Head of caudate nucleus (tissue), 42 donors: ENCODE results near the gene DLG2.

ENCODE experiments used
- DNase-seq, 42 donors: peaks; one replicate each; pipeline versions ENCODE4 v3.0.0 to v3.0.0-alpha.2; 2020 to 2021; ENCODE audit warnings: mixed read lengths in 7 of 42
- intact Hi-C: fragments of 100-400 bp; cut with DNase I; formaldehyde crosslinking; loops from one replicate; pipeline ENCODE4 v1.15.0; 2022

DLG2 gene

GRCh38 chr11:84227970-84228665 lies 1399.0 kb downstream of the DLG2 start:
- no peak for DNase-seq
- intact Hi-C loops, result no loop called here

- intact Hi-C loops, result no loop called here
- DNase-seq, result no peak
Measured at GRCh38 chr11:84224042-84224441, 1403.1 kb downstream of the DLG2 start.

DNA sequence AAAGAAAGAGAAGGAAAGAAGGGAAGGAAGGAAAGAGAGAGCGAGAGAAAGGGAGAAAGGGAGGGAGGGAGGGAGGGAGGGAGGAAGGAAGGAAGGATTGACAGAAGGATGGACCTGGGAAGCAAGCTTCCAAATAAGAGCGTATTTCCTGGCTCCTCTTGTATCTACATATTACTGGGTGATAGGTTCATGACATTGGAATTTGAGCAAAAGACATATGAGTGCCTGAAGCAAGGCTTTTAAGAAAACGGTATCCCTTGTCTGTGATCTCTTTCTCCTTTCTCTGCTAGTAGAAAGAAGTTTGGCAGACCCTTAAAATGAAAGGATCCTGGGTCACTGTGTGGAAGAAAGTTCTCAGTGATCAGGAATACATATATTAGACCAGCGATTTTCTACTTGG lies 1408.8 kb downstream of the DLG2 start:
- intact Hi-C loops, result no loop called here
- DNase-seq, result no peak

GRCh38 chr11:84215672-84216071 lies 1411.5 kb downstream of the DLG2 start:
- no peak for DNase-seq
- intact Hi-C loops, result no loop called here

- DNase-seq, result no peak
- intact Hi-C loops, result no loop called here
Measured at GRCh38 chr11:84214557-84214956, 1412.6 kb downstream of the DLG2 start.

GRCh38 chr11:84212468-84213390 lies 1414.4 kb downstream of the DLG2 start:
- DNase-seq, result peak in 20 of 42 donors; percentile 4 to 58 (median 14)
- intact Hi-C loops, result no loop called here

DNA sequence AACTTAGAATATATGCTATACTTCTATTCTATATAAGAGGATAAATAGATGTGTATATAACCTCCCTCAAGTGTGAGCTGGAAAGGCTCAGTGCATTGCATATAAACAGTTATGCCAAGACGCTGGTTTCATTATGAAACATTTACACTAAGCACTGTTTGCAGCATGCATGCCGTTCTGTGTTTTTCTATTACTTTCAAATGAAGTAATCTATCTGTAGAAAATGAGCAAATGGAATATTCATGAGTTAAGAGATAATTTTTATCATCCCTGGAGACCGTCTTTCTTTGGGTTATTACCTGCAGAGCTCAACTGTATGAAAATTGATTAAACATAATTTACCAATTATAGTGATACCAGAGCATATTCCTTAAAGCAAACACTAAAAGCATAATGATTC lies 1415.2 kb downstream of the DLG2 start:
- intact Hi-C loops, result no loop called here
- peak in 1 of 42 donors; percentile 5 for DNase-seq

- no peak for DNase-seq
- intact Hi-C loops, result no loop called here
Measured at GRCh38 chr11:84194696-84195095, 1432.4 kb downstream of the DLG2 start.

DNA sequence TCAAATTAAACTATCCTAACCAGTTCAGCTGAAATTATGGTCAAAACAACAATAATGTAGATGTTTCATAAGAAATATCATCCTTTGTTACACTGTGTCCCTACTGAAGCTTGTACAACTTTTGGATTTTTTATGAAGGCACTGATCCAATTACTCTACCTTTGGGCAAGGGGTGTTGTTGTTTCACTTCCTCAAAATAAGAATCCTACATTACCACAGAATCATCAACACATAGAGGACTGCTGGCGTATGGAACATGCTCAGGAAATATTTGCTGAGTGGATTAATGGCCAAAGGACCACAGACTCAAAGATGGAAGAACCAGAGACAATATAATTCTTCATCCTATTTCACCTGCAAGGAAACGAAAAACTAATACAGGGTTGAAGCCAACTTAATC lies 1433.4 kb downstream of the DLG2 start:
- intact Hi-C loops, result no loop called here
- DNase-seq, result no peak

DNA sequence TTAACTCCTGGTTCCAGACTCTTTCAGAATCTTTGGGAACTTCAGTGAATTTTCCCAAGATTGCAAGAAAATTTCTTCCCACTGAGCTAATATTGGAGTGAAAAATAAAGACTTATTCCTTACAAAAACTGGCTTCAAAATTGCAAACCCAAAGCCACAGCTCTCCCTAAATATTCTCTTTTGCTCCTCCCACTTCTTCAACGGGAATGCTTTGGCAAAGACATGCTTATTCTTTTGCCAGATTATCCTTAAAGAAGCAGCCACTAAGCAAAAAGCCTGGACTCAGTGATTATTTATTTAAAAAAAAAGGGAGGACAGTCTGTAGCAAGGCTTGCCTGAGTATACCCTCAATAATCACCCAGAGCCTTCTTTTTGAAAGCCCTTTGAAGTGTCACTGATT lies 1438.6 kb downstream of the DLG2 start:
- no peak for DNase-seq
- intact Hi-C loops, result no loop called here

DNA sequence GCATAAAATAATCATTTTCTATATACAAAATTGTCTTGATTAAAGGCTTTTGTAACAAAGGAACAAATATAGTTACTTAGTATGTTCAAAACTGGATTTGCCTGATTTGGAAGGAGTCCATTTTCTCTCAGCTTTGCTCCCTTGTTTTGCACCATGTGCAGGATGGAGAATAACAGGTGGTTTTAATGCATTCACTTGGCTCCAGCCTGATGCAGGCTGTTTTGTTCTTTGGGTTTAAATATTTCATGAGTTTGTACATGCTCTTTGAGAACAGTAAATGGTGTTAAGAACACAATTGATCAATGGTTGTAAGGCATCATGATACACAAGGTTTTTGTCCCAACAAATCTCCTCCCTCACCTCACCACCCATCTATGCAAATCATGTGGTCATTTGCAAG lies 1454.1 kb downstream of the DLG2 start:
- DNase-seq, result no peak
- intact Hi-C loops, result no loop called here

GRCh38 chr11:84165139-84165538 lies 1462.0 kb downstream of the DLG2 start:
- intact Hi-C loops, result no loop called here
- DNase-seq, result no peak

DNA sequence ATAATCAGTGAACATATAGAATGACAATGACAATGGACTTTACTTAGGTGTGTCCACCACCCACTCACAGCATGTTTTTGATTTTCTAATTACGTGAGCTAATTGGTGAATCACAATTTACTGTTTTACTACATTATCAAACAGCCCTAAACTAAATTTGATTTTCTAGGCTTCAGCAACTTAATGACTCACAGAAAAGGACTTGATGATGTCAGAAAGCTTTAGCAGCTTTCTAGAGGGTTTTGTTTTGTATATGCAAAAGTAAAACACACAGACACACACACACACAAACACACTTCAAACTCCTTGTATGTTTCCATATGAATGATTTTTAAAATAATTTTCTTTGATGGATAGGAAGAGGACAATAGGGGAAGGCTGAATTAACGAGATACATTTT lies 1462.4 kb downstream of the DLG2 start:
- intact Hi-C loops, result no loop called here
- no peak for DNase-seq

DNA sequence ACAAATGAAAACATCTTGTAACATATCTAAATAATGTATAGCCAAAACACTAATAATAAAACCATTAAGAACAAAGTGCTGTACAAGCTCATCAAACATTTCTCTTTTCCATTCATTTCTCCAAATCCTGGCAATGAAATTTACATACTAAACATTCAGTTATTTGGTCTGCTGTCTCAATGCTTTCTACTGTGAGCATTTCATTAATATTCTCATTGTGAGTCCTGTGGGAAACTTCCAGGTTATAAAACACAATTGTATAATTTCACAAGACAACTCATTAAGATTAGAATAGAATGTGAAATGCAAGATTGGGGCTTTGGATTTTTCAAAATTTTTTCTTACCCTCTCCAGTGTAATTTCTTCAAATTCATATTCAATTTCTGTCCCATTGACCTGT lies 1464.0 kb downstream of the DLG2 start:
- intact Hi-C loops, result no loop called here
- DNase-seq, result no peak

DNA sequence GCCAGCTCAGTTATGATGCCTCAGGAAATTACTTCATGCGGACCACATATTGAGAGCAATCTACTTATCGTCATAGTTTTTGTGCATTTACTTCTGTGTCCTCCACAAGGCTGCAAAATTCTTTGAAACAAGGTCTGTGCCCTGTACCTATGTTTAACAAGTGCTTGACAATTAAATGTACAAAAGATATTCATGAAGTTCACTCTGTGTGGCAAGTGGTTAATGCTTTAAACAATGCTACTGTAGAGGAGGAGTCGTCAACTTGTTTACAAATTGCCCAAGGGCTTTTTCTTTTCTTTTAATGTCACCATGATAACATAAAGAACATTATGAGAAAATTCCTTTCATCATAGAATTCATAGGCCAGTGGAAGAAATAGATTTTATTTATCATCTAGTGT lies 1469.5 kb downstream of the DLG2 start:
- no peak for DNase-seq
- intact Hi-C loops, result no loop called here

GRCh38 chr11:84146826-84147225 lies 1480.3 kb downstream of the DLG2 start:
- intact Hi-C loops, result no loop called here
- no peak for DNase-seq

DNA sequence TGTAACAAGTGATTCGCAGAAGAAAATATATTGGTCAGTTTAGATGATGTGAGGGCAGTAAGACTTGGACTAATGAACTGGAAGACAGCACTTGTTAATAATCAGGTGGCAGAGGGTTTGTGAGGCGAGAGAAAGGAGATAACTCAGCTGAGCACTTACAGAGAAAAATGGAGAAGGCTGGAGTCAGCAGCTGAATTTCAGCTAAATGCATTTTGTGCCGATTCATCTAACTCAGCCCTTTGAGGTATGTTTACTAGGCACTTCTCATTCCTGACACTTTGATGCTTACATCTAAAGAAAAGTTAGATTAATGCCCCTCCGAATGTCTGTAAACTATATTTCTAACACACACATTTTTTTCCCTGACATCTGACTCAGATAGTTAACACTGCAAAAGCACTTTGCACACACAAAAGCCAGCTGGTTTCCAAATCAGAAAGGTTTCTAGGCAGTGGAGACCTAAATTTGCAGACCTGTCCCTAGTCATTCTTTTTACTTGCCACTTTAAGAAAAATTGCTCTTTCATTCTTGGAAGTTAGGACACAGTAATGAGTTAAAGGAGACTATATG lies 1481.4 kb downstream of the DLG2 start:
- no peak for DNase-seq
- intact Hi-C loops, result no loop called here

DNA sequence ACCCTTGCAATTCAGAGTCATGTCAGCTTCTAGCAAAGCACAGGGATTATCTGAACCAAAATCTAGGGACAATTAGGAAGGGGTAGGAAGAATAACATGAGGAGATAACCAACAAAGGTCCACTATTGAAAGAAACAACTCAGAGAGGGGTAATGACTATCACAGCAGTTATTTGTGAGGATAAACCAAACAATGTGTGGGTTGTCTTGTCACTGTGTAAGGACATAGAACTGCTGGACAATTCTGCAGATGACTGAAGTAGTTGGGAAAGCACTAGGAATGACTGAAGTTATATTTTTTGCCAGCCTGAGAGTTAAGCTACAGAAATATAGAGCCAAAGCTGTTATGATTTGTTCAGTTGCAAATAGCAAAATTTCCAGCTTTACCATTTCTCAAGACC lies 1482.6 kb downstream of the DLG2 start:
- intact Hi-C loops, result no loop called here
- DNase-seq, result peak in 2 of 42 donors; percentile 20 to 62

GRCh38 chr11:84142411-84142810 lies 1484.7 kb downstream of the DLG2 start:
- DNase-seq, result no peak
- intact Hi-C loops, result no loop called here
